HepG2 (cell line): ENCODE results near the gene ACVR1C. TPM values are rescaled to one million over a fixed set of nuclear protein-coding genes. Genes with fewer than 3 reads are reported as not detected.

ENCODE experiments used
- ATAC-seq: fragments of 200-7000 bp; cut with Tn5 transposase; 3 replicates; pipeline ENCODE4 v1.9.1; 2020; ENCODE audit warnings: mild to moderate bottlenecking, moderate library complexity
- Bru-seq: library from RNA; stranded (reverse); fragments of 400-500 nt; gene quantifications from one replicate; lab custom pipeline; 2021; lab: Mats Ljungman, UMichigan
- BruChase-seq, 2 experiments: library from RNA; stranded (reverse); fragments of 400-500 nt; gene quantifications; one replicate each; lab custom pipeline; 2021; lab: Mats Ljungman, UMichigan
- BruUV-seq: library from RNA; stranded (reverse); fragments of 400-500 nt; replicated peaks from 2 replicates; lab custom pipeline; 2021; lab: Mats Ljungman, UMichigan
- CTCF ChIA-PET: fragments of 300-600 bp; formaldehyde crosslinking; extraction: SDS; loops from one replicate; lab custom pipeline; 2021; ENCODE audit warnings: low total read pairs, inconsistent platforms, low intra/inter-chr PET ratio; lab: Yijun Ruan, JAX
- POLR2A ChIA-PET: fragments of 350-600 bp; sonication (Branson Sonifier 250); formaldehyde crosslinking; loops from one replicate; lab custom pipeline; 2020; ENCODE audit warnings: antibody characterized with exemption, inconsistent platforms; lab: Yijun Ruan, JAX
- DNase-seq: peaks from one replicate; pipeline ENCODE4 v3.0.0-alpha.2; 2015; ENCODE audit warnings: low spot score
- FAIRE-seq: peaks from 3 replicates; lab custom pipeline; 2011; peaks lifted over from hg19 to GRCh38; lab: Jason Lieb, UNC
- H2AFZ ChIP-seq: one replicate; pipeline ENCODE4 v1.6.1; 2011; ENCODE audit warnings: low read length, inconsistent platforms
- H3K27ac ChIP-seq: fragments of 300-600 bp; 3 replicates; pipeline ENCODE4 v1.8.0; 2011; ENCODE audit warnings: mixed run types, mild to moderate bottlenecking, mixed read lengths, low read length, inconsistent platforms; ENCODE audit not compliant: insufficient read depth; ENCODE audit errors: extremely low read length
- H3K27me3 ChIP-seq, 2 experiments: fragments of 200-600 bp in 1 of 2; 2 replicates in 1 of 2; 3 replicates in 1 of 2; pipeline versions ENCODE4 v1.6.0 to v1.8.0; 2011; ENCODE audit warnings: low read length in 2 of 2, mild to moderate bottlenecking in 2 of 2, moderate library complexity in 2 of 2, inconsistent platforms in 1 of 2; ENCODE audit not compliant: insufficient read depth in 2 of 2, control insufficient read depth in 1 of 2
- H3K36me3 ChIP-seq, 2 experiments: fragments of 200-600 bp in 1 of 2; replicated peaks in 1 of 2; 2 replicates in 1 of 2; 3 replicates in 1 of 2; pipeline versions ENCODE4 v1.5.1 to v1.8.0; 2011; ENCODE audit warnings: low read length in 2 of 2, inconsistent platforms in 1 of 2; ENCODE audit not compliant: insufficient read depth in 2 of 2, control insufficient read depth in 1 of 2
- H3K4me1 ChIP-seq: 2 replicates; pipeline ENCODE4 v1.5.1; 2012; ENCODE audit warnings: low read length, inconsistent platforms; ENCODE audit not compliant: insufficient read depth
- H3K4me2 ChIP-seq: 2 replicates; pipeline ENCODE4 v1.6.0; 2011; ENCODE audit warnings: low read depth, low read length, inconsistent platforms
- H3K4me3 ChIP-seq, 3 experiments: fragments of 200-600 bp in 1 of 3; sonication (generic), shearing (Covaris generic) in 1 of 3; replicated peaks in 1 of 3; 2 replicates each; pipeline ENCODE4 v1.5.1; 2011 to 2016; ENCODE audit warnings: low read length in 3 of 3, inconsistent platforms in 2 of 3, low read depth in 2 of 3, mild to moderate bottlenecking in 2 of 3, control low read depth in 1 of 3, mixed read lengths in 1 of 3; ENCODE audit not compliant: insufficient read depth in 1 of 3
- H3K79me2 ChIP-seq: one replicate; pipeline ENCODE4 v1.6.1; 2011; ENCODE audit warnings: low read length, inconsistent platforms; ENCODE audit not compliant: insufficient read depth
- H3K9ac ChIP-seq: 2 replicates; pipeline ENCODE4 v1.6.0; 2011; ENCODE audit warnings: mild to moderate bottlenecking, low read depth, low read length, inconsistent platforms; ENCODE audit not compliant: insufficient read depth
- H3K9me3 ChIP-seq: 2 replicates; pipeline ENCODE4 v1.5.1; 2012; ENCODE audit warnings: mild to moderate bottlenecking, low read length
- H4K20me1 ChIP-seq: 2 replicates; pipeline ENCODE4 v1.6.0; 2011; ENCODE audit warnings: inconsistent platforms, mild to moderate bottlenecking, low read length, moderate library complexity; ENCODE audit not compliant: insufficient read depth
- PATZ1 ChIP-seq: sonication (generic); formaldehyde crosslinking; IDR thresholded peaks from 2 replicates; pipeline ENCODE4 v1.4.0; 2020; ENCODE audit warnings: missing genetic modification reagents
- SCMH1 ChIP-seq: sonication (generic); formaldehyde crosslinking; IDR thresholded peaks from 2 replicates; pipeline ENCODE4 v1.9.0; 2021; ENCODE audit warnings: missing genetic modification reagents, mild to moderate bottlenecking, borderline replicate concordance
- TBX2 ChIP-seq: sonication (generic); formaldehyde crosslinking; IDR thresholded peaks from 2 replicates; pipeline ENCODE4 v1.5.0; 2020; ENCODE audit warnings: missing genetic modification reagents, mild to moderate bottlenecking, borderline replicate concordance
- THAP7 ChIP-seq: sonication (generic); formaldehyde crosslinking; IDR thresholded peaks from 2 replicates; pipeline ENCODE4 v1.8.1; 2023; ENCODE audit warnings: mild to moderate bottlenecking, missing genetic modification reagents
- ZBTB46 ChIP-seq: sonication (generic); formaldehyde crosslinking; IDR thresholded peaks from 2 replicates; pipeline ENCODE4 v1.4.0; 2020; ENCODE audit warnings: mild to moderate bottlenecking, missing genetic modification reagents, borderline replicate concordance
- ZFX ChIP-seq: sonication (generic); formaldehyde crosslinking; IDR thresholded peaks from 2 replicates; pipeline ENCODE4 v1.4.0; 2020; ENCODE audit warnings: mild to moderate bottlenecking, low read depth, missing genetic modification reagents, moderate library complexity
- ZNF121 ChIP-seq: sonication (generic); formaldehyde crosslinking; IDR thresholded peaks from 2 replicates; pipeline ENCODE4 v1.5.0; 2020; ENCODE audit warnings: mild to moderate bottlenecking, missing genetic modification reagents
- ZNF597 ChIP-seq: sonication (generic); formaldehyde crosslinking; IDR thresholded peaks from 2 replicates; pipeline ENCODE4 v1.5.0; 2020; ENCODE audit warnings: missing genetic modification reagents
- ZSCAN9 ChIP-seq: IDR thresholded peaks from 2 replicates; pipeline ENCODE4 v1.6.1; 2016; ENCODE audit warnings: borderline replicate concordance
- WGBS: methylation state at CpG from one replicate; pipeline ENCODE4 v1.1.6; 2017; ENCODE audit warnings: low lambda C conversion rate; 5-methylcytosine and 5-hydroxymethylcytosine counted together
- in situ Hi-C: cut with HindIII; loops from 2 replicates; pipeline ENCODE4 v1.10.0; 2017; ENCODE audit warnings: low pct_unique_long_range_greater_than_20kb; ENCODE audit not compliant: extremely low pct_ligation_motif_present
- intact Hi-C: fragments of 100-400 bp; cut with micrococcal nuclease; formaldehyde crosslinking; loops from one replicate; pipeline ENCODE4 v1.10.0; 2022; ENCODE audit not compliant: unreplicated experiment
- long read RNA-seq, 2 experiments: library from RNA in 1 of 2; library from polyadenylated mRNA in 1 of 2; stranded (forward) in 1 of 2; unstranded in 1 of 2; transcript quantifications; one replicate each; pipeline ENCODE4 v2.0.0, GENCODE V29; 2019 to 2022
- polyA minus RNA-seq, 3 experiments: library from RNA; depleted of rRNA, polyadenylated mRNA; stranded (reverse); fragments of >200 nt; gene quantifications; 2 replicates each; pipeline ENCODE4 v1.2.3, GENCODE V29; 2011; ENCODE audit warnings: low replicate concordance in 1 of 3
- polyA plus RNA-seq, 8 experiments: library from polyadenylated mRNA; depleted of rRNA in 3 of 8; stranded (reverse) in 7 of 8; unstranded in 1 of 8; fragments of >200 nt; fragmentation: Illumina TruSeq in 4 of 8; extraction: Trizol in 4 of 8; gene quantifications; 2 replicates each; pipeline versions ENCODE4 v1.2.1 to v1.2.3, GENCODE V29; 2011 to 2016; ENCODE audit warnings: low read depth in 4 of 8, missing spikeins in 1 of 8, mixed read lengths in 1 of 8; ENCODE audit not compliant: insufficient read depth in 1 of 8
- total RNA-seq, 5 experiments: library from RNA; depleted of rRNA; stranded (reverse); fragments of >200 nt; fragmentation: Illumina TruSeq; extraction: Trizol; gene quantifications; 2 replicates each; pipeline ENCODE4 v1.2.3, GENCODE V29; 2016; ENCODE audit warnings: low read depth in 1 of 5

Gene ACVR1C
- 0.59 and 1.0 TPM in 2 replicates for total RNA-seq (2016; rRNA removed; fragmentation: Illumina TruSeq; extraction: Trizol)
- total RNA-seq (2016; cell fraction: cytosol; rRNA removed; fragmentation: Illumina TruSeq; extraction: Trizol; ENCODE audit: low read depth): 0.18 and 0.20 TPM in 2 replicates
- total RNA-seq (2016; cell fraction: insoluble cytoplasmic fraction; rRNA removed; fragmentation: Illumina TruSeq; extraction: Trizol): 0.33 and 0.61 TPM in 2 replicates
- total RNA-seq (2016; cell fraction: membrane; rRNA removed; fragmentation: Illumina TruSeq; extraction: Trizol): 0.21 and 0.25 TPM in 2 replicates
- 0.31 and 0.47 TPM in 2 replicates for total RNA-seq (2016; cell fraction: nucleus; rRNA removed; fragmentation: Illumina TruSeq; extraction: Trizol)
- polyA plus RNA-seq (2011; rRNA removed): 0.05 TPM in 2 replicates
- polyA plus RNA-seq (2011; cell fraction: cytosol; rRNA removed): 0.01 and 0.08 TPM in 2 replicates
- 0.08 and 0.10 TPM in 2 replicates for polyA plus RNA-seq (2011; cell fraction: nucleus; rRNA removed)
- polyA plus RNA-seq (2012): 0.08 TPM in 1 of 2 replicates, not detected in the other
- not detected in 2 replicates for polyA plus RNA-seq (2016; cell fraction: cytosol; fragmentation: Illumina TruSeq; extraction: Trizol; ENCODE audit: low read depth)
- 0.23 and 0.25 TPM in 2 replicates for polyA plus RNA-seq (2016; cell fraction: insoluble cytoplasmic fraction; fragmentation: Illumina TruSeq; extraction: Trizol; ENCODE audit: low read depth)
- polyA plus RNA-seq (2016; cell fraction: membrane; fragmentation: Illumina TruSeq; extraction: Trizol; ENCODE audit: low read depth): 0.02 and 0.08 TPM in 2 replicates
- 0.40 and 0.56 TPM in 2 replicates for polyA plus RNA-seq (2016; cell fraction: nucleus; fragmentation: Illumina TruSeq; extraction: Trizol; ENCODE audit: insufficient read depth, low read depth)
- not detected in 2 replicates for polyA minus RNA-seq (2011; rRNA and poly(A)+ RNA removed; ENCODE audit: low replicate concordance)
- polyA minus RNA-seq (2011; cell fraction: cytosol; rRNA and poly(A)+ RNA removed): 0.09 TPM in 1 of 2 replicates, not detected in the other
- 0.13 and 0.50 TPM in 2 replicates for polyA minus RNA-seq (2011; cell fraction: nucleus; rRNA and poly(A)+ RNA removed)
- Bru-seq, nascent RNA: percentile 25 among the genes with signal in this experiment
- BruChase-seq, experiment 1, labeled RNA remaining after a 6-hour chase: percentile 31 among the genes with signal in this experiment
- percentile 28 among the genes with signal in this experiment for BruChase-seq, experiment 2, labeled RNA remaining after a 2-hour chase
- long read RNA-seq, experiment 1: 0 reads
- long read RNA-seq, experiment 2: 0 reads

- peak; percentile 84 for DNase-seq
- peak within 1 kb of the TSS; percentile 53 to 72 (median 60) for H3K4me3 ChIP-seq
- no TSS peak for BruUV-seq
- no peaks in the 10 kb centered on the region for H4K20me1 ChIP-seq
- H3K4me2 ChIP-seq: peak within 1 kb of the TSS; percentile 94
- peaks cover 10% of the 10 kb centered on the region for H3K4me1 ChIP-seq
- no peaks in the 10 kb centered on the region for H3K9me3 ChIP-seq
- no peaks in the 10 kb centered on the region for H3K79me2 ChIP-seq
- ChIA-PET CTCF (interaction anchor here (1.4 kb wide), 1 partner anchor 381 kb away, joined by 9 read pairs; no protein-coding TSS in a partner anchor), POLR2A (no interaction called here)
- no peak for FAIRE-seq
- peaks cover 0 to 26% of the 10 kb centered on the region in 2 experiments; a peak in 2 of 5 replicates for H3K27me3 ChIP-seq
- H3K27ac ChIP-seq: no peak within 1 kb of the TSS
- no peaks in the 10 kb centered on the region for H3K36me3 ChIP-seq
- peak within 1 kb of the TSS; percentile 42; the same call in 1 of the 2 replicates for H3K9ac ChIP-seq
- peak; percentile 96 for ATAC-seq
- no peak within 1 kb of the TSS for H2AFZ ChIP-seq
- 3% methylated on average over 22 of the region's 79 CpGs for WGBS
- intact Hi-C loops (loop anchor here (2.0 to 10.0 kb wide), 2 partner anchors 246 to 382 kb away; partner anchors contain the start of gene ACVR1), in situ Hi-C loops (no loop called here)
- no peak for TF ChIP-seq SCMH1 (CRISPR knock-in tag)
- TF ChIP-seq ZNF121 (CRISPR knock-in tag): 0 out of 2 replicates have a peak, but pooled peaks have one; percentile 24
- peak; percentile 94 for TF ChIP-seq PATZ1 (CRISPR knock-in tag)
- TF ChIP-seq ZBTB46 (CRISPR knock-in tag): no peak
- TF ChIP-seq THAP7 (CRISPR knock-in tag): no peak
- TF ChIP-seq ZNF597 (CRISPR knock-in tag): 0 out of 2 replicates have a peak, but pooled peaks have one; percentile 16
- peak; percentile 14; the same call in 1 of the 2 replicates for TF ChIP-seq ZSCAN9 (CRISPR knock-in tag)
- TF ChIP-seq TBX2 (CRISPR knock-in tag): peak; percentile 63
- peak; percentile 54; the same call in 1 of the 2 replicates for TF ChIP-seq ZFX
Observed at GRCh38 chr2:157628477-157629415, at the start of gene ACVR1C. TSS of gene ACVR1C (minus strand) at chr2:157628864. CDS start at chr2:157628644, 220 bp downstream.
